Stomach (tissue), 4 donors: ENCODE results near the gene PELI2.

Experiments
- EP300 ChIP-seq: sonication (generic); formaldehyde crosslinking; IDR thresholded peaks from one replicate; pipeline ENCODE4 v1.6.1; 2017; ENCODE audit warnings: antibody characterized with exemption
- POLR2A ChIP-seq, 4 donors: fragments of 450-650 bp; IDR thresholded peaks; one replicate each; pipeline ENCODE4 v1.6.1; 2016; ENCODE audit warnings: antibody characterized with exemption in 4 of 4, control low read depth in 2 of 4, mild to moderate bottlenecking in 1 of 4, moderate library complexity in 1 of 4
- POLR2AphosphoS5 ChIP-seq, 3 donors: sonication (generic); formaldehyde crosslinking; IDR thresholded peaks; one replicate each; pipeline ENCODE4 v1.6.1; 2016; ENCODE audit warnings: antibody characterized with exemption in 3 of 3
- TF ChIP-seq, protein P1 (sequence below), 7 experiments: fragments of 450-650 bp in 4 of 7; fragments of 200-600 bp in 3 of 7; sonication (generic) in 3 of 7; IDR thresholded peaks; one replicate each; pipeline ENCODE4 v1.5.1; 2016 to 2019; ENCODE audit warnings: antibody characterized with exemption in 7 of 7, control low read depth in 2 of 7, mild to moderate bottlenecking in 1 of 7

DNA sequence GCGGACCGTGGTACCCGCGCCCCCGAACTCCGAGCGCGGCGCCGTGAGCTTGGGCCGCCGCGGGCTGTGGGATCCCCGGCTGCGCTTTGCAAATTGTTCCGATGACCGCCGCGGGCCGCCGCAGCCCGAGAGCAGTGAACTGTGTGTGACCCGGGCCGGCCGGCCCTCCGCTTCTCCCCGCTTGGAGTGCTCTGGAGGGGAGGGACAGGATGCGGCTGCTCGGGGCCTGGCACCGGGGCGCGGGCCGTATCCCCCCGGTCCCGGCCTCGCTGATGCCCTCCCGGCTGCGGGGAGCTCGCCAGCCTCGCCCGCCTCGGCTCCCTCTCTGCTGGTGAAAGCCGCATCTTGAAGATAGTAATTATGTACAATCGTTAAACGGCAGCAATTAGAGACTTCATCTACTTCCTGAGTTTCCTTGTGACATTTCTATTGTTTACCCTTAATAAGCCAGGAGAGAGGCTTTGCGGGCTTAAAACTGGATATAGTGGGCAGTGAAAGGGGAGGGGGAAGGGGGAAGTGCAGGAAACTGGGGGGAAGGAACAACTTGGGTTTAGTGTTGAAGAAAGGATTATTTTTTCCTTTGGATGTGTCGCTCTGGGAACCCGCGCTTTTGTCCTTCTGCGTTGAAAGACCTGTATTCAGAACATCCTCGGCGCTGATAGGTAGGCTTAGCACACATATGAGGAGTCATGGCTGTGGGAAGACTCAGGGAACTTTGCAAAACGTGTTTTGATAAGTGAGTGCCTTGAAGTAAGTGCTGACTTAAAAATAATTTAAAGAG is 1.2 kb downstream of the PELI2 start:
- TF ChIP-seq POLR2A (IDR thresholded peaks at IDR 0.05) (no peak), EP300 (no peak), POLR2AphosphoS5 (IDR thresholded peaks at IDR 0.05) (no peak)
- TF ChIP-seq, protein P1, sequence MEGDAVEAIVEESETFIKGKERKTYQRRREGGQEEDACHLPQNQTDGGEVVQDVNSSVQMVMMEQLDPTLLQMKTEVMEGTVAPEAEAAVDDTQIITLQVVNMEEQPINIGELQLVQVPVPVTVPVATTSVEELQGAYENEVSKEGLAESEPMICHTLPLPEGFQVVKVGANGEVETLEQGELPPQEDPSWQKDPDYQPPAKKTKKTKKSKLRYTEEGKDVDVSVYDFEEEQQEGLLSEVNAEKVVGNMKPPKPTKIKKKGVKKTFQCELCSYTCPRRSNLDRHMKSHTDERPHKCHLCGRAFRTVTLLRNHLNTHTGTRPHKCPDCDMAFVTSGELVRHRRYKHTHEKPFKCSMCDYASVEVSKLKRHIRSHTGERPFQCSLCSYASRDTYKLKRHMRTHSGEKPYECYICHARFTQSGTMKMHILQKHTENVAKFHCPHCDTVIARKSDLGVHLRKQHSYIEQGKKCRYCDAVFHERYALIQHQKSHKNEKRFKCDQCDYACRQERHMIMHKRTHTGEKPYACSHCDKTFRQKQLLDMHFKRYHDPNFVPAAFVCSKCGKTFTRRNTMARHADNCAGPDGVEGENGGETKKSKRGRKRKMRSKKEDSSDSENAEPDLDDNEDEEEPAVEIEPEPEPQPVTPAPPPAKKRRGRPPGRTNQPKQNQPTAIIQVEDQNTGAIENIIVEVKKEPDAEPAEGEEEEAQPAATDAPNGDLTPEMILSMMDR (IDR thresholded peaks at IDR 0.05), result no peak
